Measurements from ENCODE around the gene PIEZO2.
"Not testable (repeated sequence)": the region's sequence is repeated elsewhere in the genome, so short reads cannot be mapped to it uniquely, and the experiment has no call there.

PIEZO2 gene

GRCh38 chr18:10890022-10890421 is 259.3 kb downstream of the PIEZO2 start:
- no peak for DNase-seq

GRCh38 chr18:10878703-10879102 is 270.7 kb downstream of the PIEZO2 start:
- DNase-seq, result no peak

GRCh38 chr18:10877987-10878386 is 271.4 kb downstream of the PIEZO2 start:
- DNase-seq, result no peak

- no peak for DNase-seq
Observed at GRCh38 chr18:10875811-10876210, 273.6 kb downstream of the PIEZO2 start.

GRCh38 chr18:10872304-10872703 is 277.1 kb downstream of the PIEZO2 start:
- DNase-seq, result no peak

GRCh38 chr18:10864722-10865121 is 284.6 kb downstream of the PIEZO2 start:
- DNase-seq, result no peak

GRCh38 chr18:10863026-10863425 is 286.3 kb downstream of the PIEZO2 start:
- no peak for DNase-seq

GRCh38 chr18:10860928-10861327 is 288.4 kb downstream of the PIEZO2 start:
- DNase-seq, result no peak

- DNase-seq, result no peak
Observed at GRCh38 chr18:10860382-10860781, 289.0 kb downstream of the PIEZO2 start.

- no peak for DNase-seq
Observed at GRCh38 chr18:10858477-10858876, 290.9 kb downstream of the PIEZO2 start.

- DNase-seq, result no peak
Observed at GRCh38 chr18:10856132-10856531, 293.2 kb downstream of the PIEZO2 start.

- DNase-seq, result no peak
Observed at GRCh38 chr18:10852385-10853303, 296.7 kb downstream of the PIEZO2 start.

- peak; percentile 92 for DNase-seq
Observed at GRCh38 chr18:10851824-10852319, 297.5 kb downstream of the PIEZO2 start.

GRCh38 chr18:10850840-10851239 is 298.5 kb downstream of the PIEZO2 start:
- peak; percentile 79 for DNase-seq

GRCh38 chr18:10850216-10850615 is 299.2 kb downstream of the PIEZO2 start:
- DNase-seq, result no peak

- no peak for DNase-seq
Observed at GRCh38 chr18:10847907-10848306, 301.5 kb downstream of the PIEZO2 start.

- DNase-seq, result no peak
Observed at GRCh38 chr18:10847408-10847790, 302.0 kb downstream of the PIEZO2 start.

GRCh38 chr18:10846657-10847407 is 302.5 kb downstream of the PIEZO2 start:
- no peak for DNase-seq

- DNase-seq, result not testable (repeated sequence)
Observed at GRCh38 chr18:10846035-10846434, 303.3 kb downstream of the PIEZO2 start.

- DNase-seq, result no peak
Observed at GRCh38 chr18:10843565-10843964, 305.8 kb downstream of the PIEZO2 start.

- no peak for DNase-seq
Observed at GRCh38 chr18:10842861-10843260, 306.5 kb downstream of the PIEZO2 start.

- DNase-seq, result no peak
Observed at GRCh38 chr18:10842371-10842770, 307.0 kb downstream of the PIEZO2 start.

GRCh38 chr18:10841203-10841602 is 308.2 kb downstream of the PIEZO2 start:
- peak; percentile 59 for DNase-seq

GRCh38 chr18:10840743-10841142 is 308.6 kb downstream of the PIEZO2 start:
- peak; percentile 54 for DNase-seq
